IPS DF 4.7 (cell line): ENCODE data around the gene ACP7.
"Not testable (repeated sequence)": the region's sequence is repeated elsewhere in the genome, so short reads cannot be mapped to it uniquely, and the experiment has no call there.

Experiments
- DNase-seq: peaks from one replicate; pipeline ENCODE4 v3.0.0-alpha.2; 2013; ENCODE audit warnings: low spot score; ENCODE audit errors: extremely low read depth

ACP7 gene

GRCh38 chr19:39077323-39077722 lies 6.8 kb upstream of the ACP7 start:
- no peak for DNase-seq

GRCh38 chr19:39078436-39079200 lies 5.5 kb upstream of the ACP7 start:
- no peak for DNase-seq

GRCh38 chr19:39080431-39080830 lies 3.7 kb upstream of the ACP7 start:
- DNase-seq: no peak

- no peak for DNase-seq
Measured at GRCh38 chr19:39082167-39082566, 2.0 kb upstream of the ACP7 start.

- DNase-seq: no peak
Measured at GRCh38 chr19:39082745-39083598, 1.2 kb upstream of the ACP7 start.

GRCh38 chr19:39083599-39083982 lies 577 bp upstream of the ACP7 start:
- DNase-seq: no peak

GRCh38 chr19:39084732-39085080 lies 538 bp downstream of the ACP7 start:
- no peak for DNase-seq

GRCh38 chr19:39085392-39085791 lies 1.2 kb downstream of the ACP7 start:
- DNase-seq: no peak

GRCh38 chr19:39086386-39086785 lies 2.2 kb downstream of the ACP7 start:
- no peak for DNase-seq

- no peak for DNase-seq
Measured at GRCh38 chr19:39087907-39088686, 3.9 kb downstream of the ACP7 start.

GRCh38 chr19:39090016-39090415 lies 5.8 kb downstream of the ACP7 start:
- not testable (repeated sequence) for DNase-seq

GRCh38 chr19:39090881-39091280 lies 6.7 kb downstream of the ACP7 start:
- DNase-seq: no peak

GRCh38 chr19:39095799-39096540 lies 11.8 kb downstream of the ACP7 start:
- DNase-seq: not testable (repeated sequence)

- no peak for DNase-seq
Measured at GRCh38 chr19:39097299-39097698, 13.1 kb downstream of the ACP7 start.

- DNase-seq: no peak
Measured at GRCh38 chr19:39097721-39098120, 13.6 kb downstream of the ACP7 start.

- no peak for DNase-seq
Measured at GRCh38 chr19:39098365-39099269, 14.4 kb downstream of the ACP7 start.

GRCh38 chr19:39099341-39099740 lies 15.2 kb downstream of the ACP7 start:
- DNase-seq: no peak

GRCh38 chr19:39100500-39101166 lies 16.5 kb downstream of the ACP7 start:
- DNase-seq: no peak

GRCh38 chr19:39103151-39103550 lies 19.0 kb downstream of the ACP7 start:
- DNase-seq: no peak

- no peak for DNase-seq
Measured at GRCh38 chr19:39104186-39104596, 20.0 kb downstream of the ACP7 start.
